ENCODE data around the gene DLX1. TPM values are rescaled to one million over a fixed set of nuclear protein-coding genes. Genes with fewer than 3 reads are reported as not detected.

Gene DLX1
- total RNA-seq, result under 1 TPM in 1 of 4 donors, not detected in 3; 0.40 TPM

DNA sequence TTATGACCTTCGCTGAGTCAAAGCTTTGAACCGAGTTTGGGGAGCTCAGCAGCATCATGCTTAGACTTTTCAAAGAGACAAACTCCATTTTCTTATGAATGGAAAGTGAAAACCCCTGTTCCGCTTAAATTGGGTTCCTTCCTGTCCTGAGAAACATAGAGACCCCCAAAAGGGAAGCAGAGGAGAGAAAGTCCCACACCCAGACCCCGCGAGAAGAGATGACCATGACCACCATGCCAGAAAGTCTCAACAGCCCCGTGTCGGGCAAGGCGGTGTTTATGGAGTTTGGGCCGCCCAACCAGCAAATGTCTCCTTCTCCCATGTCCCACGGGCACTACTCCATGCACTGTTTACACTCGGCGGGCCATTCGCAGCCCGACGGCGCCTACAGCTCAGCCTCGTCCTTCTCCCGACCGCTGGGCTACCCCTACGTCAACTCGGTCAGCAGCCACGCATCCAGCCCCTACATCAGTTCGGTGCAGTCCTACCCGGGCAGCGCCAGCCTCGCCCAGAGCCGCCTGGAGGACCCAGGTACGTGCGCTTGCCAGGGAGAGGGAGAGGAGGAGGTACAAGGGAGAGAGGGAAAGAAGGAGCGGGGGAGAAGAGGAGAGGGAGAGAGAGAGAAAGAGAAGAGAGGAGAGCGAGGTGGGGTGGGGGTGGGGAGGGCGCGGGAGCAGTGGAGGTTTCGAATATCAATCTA lies at the start of gene DLX1:
DLX1 (plus strand) TSS at position 48 of the 700 bp plus-strand sequence; CDS start at position 219, 171 bp downstream.
- Histone ChIP-seq H3K9me3 (peaks cover 0 to 8% (median 0%) of the 10 kb centered on the region in 3 donors), H3K4me3 (peak within 1 kb of the TSS in 1 of 2 donors; percentile 51), H3K27ac (peak within 1 kb of the TSS in 1 of 4 donors; percentile 37), H3K4me1 (peaks cover 0 to 68% (median 30%) of the 10 kb centered on the region in 3 donors), H3K27me3 (peaks cover 100% of the 10 kb centered on the region), H3K36me3 (no peaks in the 10 kb centered on the region)
- WGBS, 2 donors (ENCODE audit: low coverage in 1 of 2), result 0 to 3% methylated on average over 1 to 12 of the region's 34 CpGs
- TF ChIP-seq POLR2AphosphoS5 (IDR thresholded peaks at IDR 0.05) (no peak), POLR2A (IDR thresholded peaks at IDR 0.05) (no peak), EP300 (IDR thresholded peaks at IDR 0.05) (no peak)
- TF ChIP-seq, protein P1, sequence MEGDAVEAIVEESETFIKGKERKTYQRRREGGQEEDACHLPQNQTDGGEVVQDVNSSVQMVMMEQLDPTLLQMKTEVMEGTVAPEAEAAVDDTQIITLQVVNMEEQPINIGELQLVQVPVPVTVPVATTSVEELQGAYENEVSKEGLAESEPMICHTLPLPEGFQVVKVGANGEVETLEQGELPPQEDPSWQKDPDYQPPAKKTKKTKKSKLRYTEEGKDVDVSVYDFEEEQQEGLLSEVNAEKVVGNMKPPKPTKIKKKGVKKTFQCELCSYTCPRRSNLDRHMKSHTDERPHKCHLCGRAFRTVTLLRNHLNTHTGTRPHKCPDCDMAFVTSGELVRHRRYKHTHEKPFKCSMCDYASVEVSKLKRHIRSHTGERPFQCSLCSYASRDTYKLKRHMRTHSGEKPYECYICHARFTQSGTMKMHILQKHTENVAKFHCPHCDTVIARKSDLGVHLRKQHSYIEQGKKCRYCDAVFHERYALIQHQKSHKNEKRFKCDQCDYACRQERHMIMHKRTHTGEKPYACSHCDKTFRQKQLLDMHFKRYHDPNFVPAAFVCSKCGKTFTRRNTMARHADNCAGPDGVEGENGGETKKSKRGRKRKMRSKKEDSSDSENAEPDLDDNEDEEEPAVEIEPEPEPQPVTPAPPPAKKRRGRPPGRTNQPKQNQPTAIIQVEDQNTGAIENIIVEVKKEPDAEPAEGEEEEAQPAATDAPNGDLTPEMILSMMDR (IDR thresholded peaks at IDR 0.05), result no peak
- peak; percentile 12 for ATAC-seq

DNA sequence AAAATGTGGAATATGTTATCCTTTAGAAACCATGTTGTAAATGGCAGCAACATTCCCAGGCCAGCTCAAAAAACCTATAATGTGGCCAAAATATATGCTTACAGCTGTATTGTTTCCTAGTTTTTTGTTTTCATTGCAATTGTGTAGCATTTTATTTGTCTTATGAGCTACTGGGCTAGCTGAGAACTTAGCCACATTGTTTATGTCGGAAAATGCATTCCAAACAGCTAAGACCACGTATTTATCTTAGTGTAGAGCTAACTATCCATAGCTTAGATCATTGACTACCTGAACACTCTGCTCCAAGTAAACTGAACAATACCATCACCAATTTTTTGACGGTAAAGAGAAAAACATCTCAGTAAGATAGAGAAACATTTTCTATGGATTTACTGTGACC lies 47.2 kb upstream of the DLX1 start:
- Histone ChIP-seq H3K36me3 (no peaks in the 10 kb centered on the region), H3K27me3 (no peaks in the 10 kb centered on the region), H3K27ac (no peak overlapping the region), H3K4me3 (no peak overlapping the region), H3K4me1 (no peaks in the 10 kb centered on the region), H3K9me3 (no peaks in the 10 kb centered on the region)
- no peak for ATAC-seq
- TF ChIP-seq, protein P1 (IDR thresholded peaks at IDR 0.05), result no peak
- TF ChIP-seq POLR2A (IDR thresholded peaks at IDR 0.05) (no peak), EP300 (IDR thresholded peaks at IDR 0.05) (no peak), POLR2AphosphoS5 (IDR thresholded peaks at IDR 0.05) (no peak)
- 82 to 83% methylated on average over 3 of the region's 3 CpGs for WGBS, 2 donors (ENCODE audit: low coverage in 1 of 2)

DNA sequence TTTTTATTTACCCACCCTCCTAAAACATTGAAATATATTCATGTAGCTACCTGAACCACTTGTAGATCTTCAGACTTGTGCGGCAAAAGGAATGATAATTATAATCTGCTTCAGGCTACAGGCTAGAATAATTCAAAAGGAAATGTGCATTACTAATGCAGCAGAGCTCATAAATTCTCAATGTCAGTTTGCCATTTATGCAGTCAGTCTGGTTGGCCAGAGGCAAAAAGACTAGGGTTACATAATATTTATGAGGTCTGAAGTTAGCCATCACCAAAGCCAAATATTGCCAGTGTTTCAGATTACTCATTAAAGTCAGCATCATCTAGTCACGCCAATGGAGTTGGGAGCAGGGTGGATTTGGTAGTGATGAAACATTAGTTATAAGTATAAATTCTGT lies 46.7 kb upstream of the DLX1 start:
- no peak for ATAC-seq
- H3K4me3 ChIP-seq, result no peak overlapping the region

DNA sequence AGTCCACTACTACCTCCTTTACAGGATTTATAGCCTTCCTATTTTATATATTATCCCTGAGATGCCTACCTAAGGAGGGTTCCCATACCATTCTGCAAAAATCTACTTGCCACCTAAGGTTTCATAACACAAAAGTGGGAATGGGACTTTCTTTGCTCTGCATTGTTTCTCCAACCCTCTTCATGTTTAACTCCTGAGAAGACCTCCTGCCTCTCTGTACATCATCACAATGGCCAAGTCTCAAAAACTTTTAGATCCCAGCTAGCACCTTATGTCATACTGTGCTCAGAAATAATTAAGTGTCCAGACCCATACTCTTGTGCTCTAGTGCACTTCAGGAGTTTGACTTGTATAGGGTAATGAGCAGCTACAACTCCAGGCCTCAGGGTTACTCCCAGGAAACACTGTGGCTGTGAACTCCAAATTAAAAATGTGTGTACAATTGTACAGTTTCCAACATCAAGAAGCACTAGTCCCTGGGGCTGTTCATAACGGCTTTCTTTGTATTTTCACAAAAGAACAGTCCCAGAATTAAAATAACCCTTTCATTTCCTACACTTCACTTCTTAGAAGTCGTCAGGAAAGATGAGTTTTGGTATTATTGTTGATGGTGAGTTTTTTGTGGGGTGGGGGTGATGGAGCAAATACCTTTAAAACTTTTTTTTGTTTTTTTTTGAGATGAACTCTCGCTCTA lies 46.1 kb upstream of the DLX1 start:
- no peak for ATAC-seq
- Histone ChIP-seq H3K4me3 (no peak overlapping the region), H3K27ac (no peak overlapping the region), H3K4me1 (no peaks in the 10 kb centered on the region), H3K27me3 (no peaks in the 10 kb centered on the region), H3K9me3 (no peaks in the 10 kb centered on the region), H3K36me3 (no peaks in the 10 kb centered on the region)
- WGBS, 2 donors (ENCODE audit: low coverage in 1 of 2), result 69 to 73% methylated on average over 2 of the region's 3 CpGs
- TF ChIP-seq POLR2AphosphoS5 (IDR thresholded peaks at IDR 0.05) (no peak), POLR2A (IDR thresholded peaks at IDR 0.05) (no peak), EP300 (IDR thresholded peaks at IDR 0.05) (no peak)
- TF ChIP-seq, protein P1 (IDR thresholded peaks at IDR 0.05), result no peak

More for the DNA sequence above, 46.7 kb upstream of the DLX1 start:
- Histone ChIP-seq H3K4me1 (no peaks in the 10 kb centered on the region), H3K9me3 (no peaks in the 10 kb centered on the region), H3K27me3 (no peaks in the 10 kb centered on the region), H3K36me3 (no peaks in the 10 kb centered on the region), H3K27ac (no peak overlapping the region)
- no peak for TF ChIP-seq POLR2A (IDR thresholded peaks at IDR 0.05)
- TF ChIP-seq, protein P1 (IDR thresholded peaks at IDR 0.05), result no peak
- TF ChIP-seq POLR2AphosphoS5 (IDR thresholded peaks at IDR 0.05), result no peak
- TF ChIP-seq EP300 (IDR thresholded peaks at IDR 0.05), result no peak
- 96% methylated on average over 2 of the region's 2 CpGs for WGBS, 2 donors (ENCODE audit: low coverage in 1 of 2)
